Esophagus squamous epithelium (tissue), 4 donors: ENCODE data around the gene SMIM12.

Source experiments
- POLR2A ChIP-seq, 4 donors: fragments of 450-650 bp; IDR thresholded peaks; one replicate each; pipeline ENCODE4 v1.6.1; 2017; ENCODE audit warnings: antibody characterized with exemption in 4 of 4, mild to moderate bottlenecking in 4 of 4, moderate library complexity in 3 of 4
- TF ChIP-seq, protein P1 (sequence below), 6 experiments: fragments of 450-650 bp in 4 of 6; fragments of 200-600 bp in 2 of 6; sonication (generic) in 2 of 6; IDR thresholded peaks; one replicate each; pipeline ENCODE4 v1.5.1; 2016 to 2019; ENCODE audit warnings: antibody characterized with exemption in 6 of 6, mild to moderate bottlenecking in 4 of 6, moderate library complexity in 4 of 6

DNA sequence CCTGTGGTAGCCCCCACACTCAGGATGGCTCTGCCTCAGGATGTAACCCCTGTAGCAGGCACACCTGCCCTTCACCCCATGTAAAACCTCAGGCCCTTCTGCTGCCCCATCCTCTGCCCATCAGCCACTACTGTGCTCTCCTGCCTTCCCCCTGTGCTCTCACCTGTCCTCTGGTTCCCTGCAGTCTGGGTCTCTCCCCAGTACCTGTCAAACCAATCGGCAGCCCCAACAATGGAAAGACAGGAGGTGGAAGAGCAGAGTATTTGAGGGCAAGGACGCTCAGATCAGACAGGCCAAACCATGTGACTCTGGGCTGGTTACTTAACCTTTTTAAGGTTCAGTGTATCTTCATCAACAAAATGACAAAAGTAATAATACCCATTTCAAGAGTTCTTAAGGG is 30.9 kb downstream of the SMIM12 start:
- TF ChIP-seq, protein P1, sequence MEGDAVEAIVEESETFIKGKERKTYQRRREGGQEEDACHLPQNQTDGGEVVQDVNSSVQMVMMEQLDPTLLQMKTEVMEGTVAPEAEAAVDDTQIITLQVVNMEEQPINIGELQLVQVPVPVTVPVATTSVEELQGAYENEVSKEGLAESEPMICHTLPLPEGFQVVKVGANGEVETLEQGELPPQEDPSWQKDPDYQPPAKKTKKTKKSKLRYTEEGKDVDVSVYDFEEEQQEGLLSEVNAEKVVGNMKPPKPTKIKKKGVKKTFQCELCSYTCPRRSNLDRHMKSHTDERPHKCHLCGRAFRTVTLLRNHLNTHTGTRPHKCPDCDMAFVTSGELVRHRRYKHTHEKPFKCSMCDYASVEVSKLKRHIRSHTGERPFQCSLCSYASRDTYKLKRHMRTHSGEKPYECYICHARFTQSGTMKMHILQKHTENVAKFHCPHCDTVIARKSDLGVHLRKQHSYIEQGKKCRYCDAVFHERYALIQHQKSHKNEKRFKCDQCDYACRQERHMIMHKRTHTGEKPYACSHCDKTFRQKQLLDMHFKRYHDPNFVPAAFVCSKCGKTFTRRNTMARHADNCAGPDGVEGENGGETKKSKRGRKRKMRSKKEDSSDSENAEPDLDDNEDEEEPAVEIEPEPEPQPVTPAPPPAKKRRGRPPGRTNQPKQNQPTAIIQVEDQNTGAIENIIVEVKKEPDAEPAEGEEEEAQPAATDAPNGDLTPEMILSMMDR (IDR thresholded peaks at IDR 0.05) = no peak
- no peak for TF ChIP-seq POLR2A (IDR thresholded peaks at IDR 0.05)
